Keratinocyte (primary cell): ENCODE results near the gene USP30.

Experiments
- CTCF ChIP-seq, 3 experiments: IDR thresholded peaks in 1 of 3; conservative IDR thresholded peaks in 1 of 3; optimal IDR thresholded peaks in 1 of 3; 2 replicates in 2 of 3; 3 replicates in 1 of 3; pipeline versions ENCODE3 to v1.5.1; 2011; ENCODE audit warnings: low read length in 3 of 3, mild to moderate bottlenecking in 3 of 3, moderate library complexity in 2 of 3, control low read depth in 1 of 3, inconsistent platforms in 1 of 3; ENCODE audit not compliant: insufficient read depth in 2 of 3; ENCODE audit errors: extremely low read depth in 1 of 3
- EZH2 ChIP-seq: IDR thresholded peaks from one replicate; pipeline ENCODE4 v1.6.1; 2012; ENCODE audit warnings: inconsistent platforms, mild to moderate bottlenecking, low read length, moderate library complexity

- TF ChIP-seq CTCF (optimal IDR thresholded peaks at IDR 0.05 in 1 of 3, IDR thresholded peaks at IDR 0.05 in 1 of 3, conservative IDR thresholded peaks at IDR 0.05 in 1 of 3; ENCODE audit: extremely low read depth in 1 of 3, insufficient read depth in 2 of 3, low read length in 3 of 3) = no peak
- TF ChIP-seq EZH2 = no peak
Observed at GRCh38 chr12:109120095-109120494, 67.7 kb downstream of the USP30 start.
